Neural cell (in vitro differentiated cells): ENCODE results near the gene CST1.

Source experiments
- EZH2 ChIP-seq: fragments of 200-600, 300-800 bp; shearing (Covaris generic), sonication (generic); IDR thresholded peaks from 2 replicates; pipeline ENCODE4 v1.6.1; 2014; ENCODE audit warnings: antibody characterized with exemption, low read length, borderline replicate concordance, mild to moderate bottlenecking; ENCODE audit not compliant: insufficient read depth, poor library complexity, severe bottlenecking
- TF ChIP-seq, protein P1 (sequence below): fragments of 450-650 bp; IDR thresholded peaks from 2 replicates; pipeline ENCODE4 v1.5.1; 2014; ENCODE audit warnings: antibody characterized with exemption, mild to moderate bottlenecking, moderate library complexity; ENCODE audit not compliant: poor library complexity, severe bottlenecking

DNA sequence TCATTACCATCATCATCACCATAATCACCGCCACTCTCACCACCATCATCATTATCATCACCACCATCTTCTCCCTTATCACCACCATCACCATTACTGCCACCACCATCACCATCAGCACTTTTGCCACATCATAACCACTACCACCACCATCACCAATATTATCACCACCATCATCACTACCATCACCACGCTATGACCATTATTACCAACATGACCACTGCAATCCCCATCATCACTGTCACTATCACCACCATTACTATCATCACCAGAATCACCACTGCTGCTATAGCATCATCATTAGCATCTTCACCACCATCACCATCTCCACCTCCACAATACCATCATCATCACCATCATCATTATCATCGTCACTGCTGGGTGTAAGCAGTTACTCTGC, 25.6 kb downstream of the CST1 start:
- no peak for TF ChIP-seq EZH2
- TF ChIP-seq, protein P1, sequence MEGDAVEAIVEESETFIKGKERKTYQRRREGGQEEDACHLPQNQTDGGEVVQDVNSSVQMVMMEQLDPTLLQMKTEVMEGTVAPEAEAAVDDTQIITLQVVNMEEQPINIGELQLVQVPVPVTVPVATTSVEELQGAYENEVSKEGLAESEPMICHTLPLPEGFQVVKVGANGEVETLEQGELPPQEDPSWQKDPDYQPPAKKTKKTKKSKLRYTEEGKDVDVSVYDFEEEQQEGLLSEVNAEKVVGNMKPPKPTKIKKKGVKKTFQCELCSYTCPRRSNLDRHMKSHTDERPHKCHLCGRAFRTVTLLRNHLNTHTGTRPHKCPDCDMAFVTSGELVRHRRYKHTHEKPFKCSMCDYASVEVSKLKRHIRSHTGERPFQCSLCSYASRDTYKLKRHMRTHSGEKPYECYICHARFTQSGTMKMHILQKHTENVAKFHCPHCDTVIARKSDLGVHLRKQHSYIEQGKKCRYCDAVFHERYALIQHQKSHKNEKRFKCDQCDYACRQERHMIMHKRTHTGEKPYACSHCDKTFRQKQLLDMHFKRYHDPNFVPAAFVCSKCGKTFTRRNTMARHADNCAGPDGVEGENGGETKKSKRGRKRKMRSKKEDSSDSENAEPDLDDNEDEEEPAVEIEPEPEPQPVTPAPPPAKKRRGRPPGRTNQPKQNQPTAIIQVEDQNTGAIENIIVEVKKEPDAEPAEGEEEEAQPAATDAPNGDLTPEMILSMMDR, result no peak
